H9 (cell line): ENCODE data around the gene CTNNA1. TPM values are rescaled to one million over a fixed set of nuclear protein-coding genes. Genes with fewer than 3 reads are reported as not detected.

Source experiments
- DNase-seq: peaks from one replicate; pipeline ENCODE4 v3.0.0-alpha.2; 2017
- H2AFZ ChIP-seq: one replicate; pipeline ENCODE4 v1.6.1; 2013; ENCODE audit warnings: mild to moderate bottlenecking, low read length, control low read depth, moderate library complexity
- H2AK5ac ChIP-seq: 2 replicates; pipeline ENCODE4 v1.6.1; 2013; ENCODE audit warnings: low read length, control low read depth, mixed read lengths; ENCODE audit not compliant: insufficient read length
- H2BK120ac ChIP-seq: one replicate; pipeline ENCODE4 v1.6.1; 2013; ENCODE audit warnings: low read depth, mild to moderate bottlenecking, low read length, control low read depth, inconsistent platforms; ENCODE audit not compliant: poor library complexity, severe bottlenecking
- H2BK12ac ChIP-seq: 2 replicates; pipeline ENCODE4 v1.6.1; 2013; ENCODE audit warnings: low read length, control low read depth, mixed read lengths, low read depth; ENCODE audit not compliant: insufficient read length
- H2BK15ac ChIP-seq: 2 replicates; pipeline ENCODE4 v1.6.1; 2013; ENCODE audit warnings: low read depth, low read length, control low read depth
- H2BK20ac ChIP-seq: one replicate; pipeline ENCODE4 v1.6.1; 2013; ENCODE audit warnings: low read depth, mild to moderate bottlenecking, low read length, control low read depth, inconsistent platforms; ENCODE audit not compliant: poor library complexity, severe bottlenecking
- H2BK5ac ChIP-seq: 2 replicates; pipeline ENCODE4 v1.6.1; 2013; ENCODE audit warnings: low read length, control low read depth, mixed read lengths; ENCODE audit not compliant: insufficient read length
- H3K14ac ChIP-seq: 2 replicates; pipeline ENCODE4 v1.6.1; 2013; ENCODE audit warnings: low read length, control low read depth; ENCODE audit not compliant: insufficient read depth
- H3K18ac ChIP-seq: 2 replicates; pipeline ENCODE4 v1.6.1; 2013; ENCODE audit warnings: low read depth, mild to moderate bottlenecking, mixed read lengths, low read length, control low read depth; ENCODE audit not compliant: insufficient read length
- H3K23ac ChIP-seq: 2 replicates; pipeline ENCODE4 v1.6.1; 2013; ENCODE audit warnings: low read length, control low read depth, mixed read lengths, low read depth; ENCODE audit not compliant: insufficient read length
- H3K23me2 ChIP-seq: 2 replicates; pipeline ENCODE4 v1.6.1; 2013; ENCODE audit warnings: low read depth, mild to moderate bottlenecking, mixed read lengths, low read length, control low read depth; ENCODE audit not compliant: insufficient read length, poor library complexity, severe bottlenecking
- H3K27ac ChIP-seq: 2 replicates; pipeline ENCODE4 v1.5.1; 2013; ENCODE audit warnings: low read length, control low read depth, mixed read lengths, low read depth; ENCODE audit not compliant: insufficient read length
- H3K27me3 ChIP-seq: 2 replicates; pipeline ENCODE4 v1.6.1; 2013; ENCODE audit warnings: low read length, control low read depth, inconsistent platforms; ENCODE audit not compliant: insufficient read depth
- H3K4ac ChIP-seq: 2 replicates; pipeline ENCODE4 v1.6.1; 2013; ENCODE audit warnings: low read depth, mild to moderate bottlenecking, control low read depth, inconsistent platforms, low read length, moderate library complexity
- H3K4me1 ChIP-seq: 2 replicates; pipeline ENCODE4 v1.6.1; 2013; ENCODE audit warnings: low read length, control low read depth, inconsistent platforms; ENCODE audit not compliant: insufficient read depth
- H3K4me2 ChIP-seq: 2 replicates; pipeline ENCODE4 v1.6.1; 2013; ENCODE audit warnings: low read length, control low read depth, mixed read lengths; ENCODE audit not compliant: insufficient read length, insufficient read depth
- H3K56ac ChIP-seq: 2 replicates; pipeline ENCODE4 v1.6.1; 2013; ENCODE audit warnings: low read depth, mild to moderate bottlenecking, mixed read lengths, low read length, control low read depth; ENCODE audit not compliant: insufficient read length
- H3K79me1 ChIP-seq: 2 replicates; pipeline ENCODE4 v1.6.1; 2013; ENCODE audit warnings: low read depth, mild to moderate bottlenecking, moderate library complexity, low read length, control low read depth, inconsistent platforms; ENCODE audit not compliant: insufficient read depth, poor library complexity, severe bottlenecking
- H3K79me2 ChIP-seq: 2 replicates; pipeline ENCODE4 v1.6.1; 2013; ENCODE audit warnings: low read length, control low read depth, inconsistent platforms; ENCODE audit not compliant: insufficient read depth
- H3K9ac ChIP-seq: 2 replicates; pipeline ENCODE4 v1.6.1; 2013; ENCODE audit warnings: low read length, control low read depth, mixed read lengths; ENCODE audit not compliant: insufficient read length; ENCODE audit errors: extremely low read depth
- H3K9me3 ChIP-seq: one replicate; pipeline ENCODE4 v1.6.1; 2013; ENCODE audit warnings: low read depth, low read length, inconsistent platforms; ENCODE audit not compliant: control insufficient read depth
- H3T11ph ChIP-seq: one replicate; pipeline ENCODE4 v1.6.1; 2013; ENCODE audit warnings: mild to moderate bottlenecking, low read length, control low read depth, inconsistent platforms
- H4K20me1 ChIP-seq: one replicate; pipeline ENCODE4 v1.6.1; 2013; ENCODE audit not compliant: control insufficient read depth, insufficient read length, insufficient read depth
- H4K5ac ChIP-seq: 2 replicates; pipeline ENCODE4 v1.6.1; 2013; ENCODE audit warnings: low read depth, mild to moderate bottlenecking, mixed read lengths, low read length, control low read depth; ENCODE audit not compliant: insufficient read length
- H4K8ac ChIP-seq: replicated peaks from 2 replicates; pipeline ENCODE4 v1.6.1; 2013; ENCODE audit warnings: low read length, control low read depth, mixed read lengths, low read depth; ENCODE audit not compliant: insufficient read length
- H4K91ac ChIP-seq: 2 replicates; pipeline ENCODE4 v1.6.1; 2013; ENCODE audit warnings: low read depth, mild to moderate bottlenecking, moderate library complexity, mixed read lengths, low read length, control low read depth; ENCODE audit not compliant: insufficient read length
- H3K27ac Mint-ChIP-seq, 3 experiments: 2 replicates in 2 of 3; 3 replicates in 1 of 3; pipeline ENCODE4 v1.8.0; 2020 to 2021; ENCODE audit warnings: mixed read lengths in 3 of 3, mild to moderate bottlenecking in 1 of 3, moderate library complexity in 1 of 3
- H3K27me3 Mint-ChIP-seq: 2 replicates; pipeline ENCODE4 v1.8.0; 2021; ENCODE audit warnings: low read depth, mild to moderate bottlenecking, moderate library complexity, mixed read lengths
- H3K36me3 Mint-ChIP-seq, 3 experiments: 2 replicates in 2 of 3; 3 replicates in 1 of 3; pipeline ENCODE4 v1.8.0; 2020 to 2021; ENCODE audit warnings: low read depth in 3 of 3, mixed read lengths in 3 of 3; ENCODE audit not compliant: insufficient read depth in 1 of 3
- H3K4me1 Mint-ChIP-seq, 2 experiments: 2 replicates each; pipeline ENCODE4 v1.8.0; 2020; ENCODE audit warnings: mixed read lengths in 2 of 2
- H3K4me3 Mint-ChIP-seq, 2 experiments: 2 replicates in 1 of 2; 3 replicates in 1 of 2; pipeline ENCODE4 v1.8.0; 2020 to 2021; ENCODE audit warnings: mild to moderate bottlenecking in 2 of 2, mixed read lengths in 2 of 2, moderate library complexity in 1 of 2
- H3K9me3 Mint-ChIP-seq, 2 experiments: 2 replicates in 1 of 2; 3 replicates in 1 of 2; pipeline ENCODE4 v1.8.0; 2020; ENCODE audit warnings: mild to moderate bottlenecking in 2 of 2, mixed read lengths in 2 of 2, moderate library complexity in 1 of 2
- CTCF ChIP-seq: fragments of 200-600 bp; sonication (generic); conservative IDR thresholded peaks from 3 replicates; pipeline ENCODE4 v1.8.0; 2021; ENCODE audit warnings: antibody characterized with exemption, mild to moderate bottlenecking
- WGBS: extraction: QIAGEN DNeasy Blood & Tissue Kit; methylation state at CpG from one replicate; pipeline ENCODE4 v1.1.7; 2013; ENCODE audit warnings: missing lambda C conversion rate, low lambda C conversion rate, mixed read lengths; ENCODE audit not compliant: insufficient read length; ENCODE audit errors: extremely low coverage; 5-methylcytosine and 5-hydroxymethylcytosine counted together
- total RNA-seq: library from RNA; stranded (reverse); gene quantifications from 2 replicates; pipeline ENCODE4 v1.2.1, GENCODE V29; 2021

Gene CTNNA1
- total RNA-seq, 1 experiment from 2014 or later: 354 TPM

DNA sequence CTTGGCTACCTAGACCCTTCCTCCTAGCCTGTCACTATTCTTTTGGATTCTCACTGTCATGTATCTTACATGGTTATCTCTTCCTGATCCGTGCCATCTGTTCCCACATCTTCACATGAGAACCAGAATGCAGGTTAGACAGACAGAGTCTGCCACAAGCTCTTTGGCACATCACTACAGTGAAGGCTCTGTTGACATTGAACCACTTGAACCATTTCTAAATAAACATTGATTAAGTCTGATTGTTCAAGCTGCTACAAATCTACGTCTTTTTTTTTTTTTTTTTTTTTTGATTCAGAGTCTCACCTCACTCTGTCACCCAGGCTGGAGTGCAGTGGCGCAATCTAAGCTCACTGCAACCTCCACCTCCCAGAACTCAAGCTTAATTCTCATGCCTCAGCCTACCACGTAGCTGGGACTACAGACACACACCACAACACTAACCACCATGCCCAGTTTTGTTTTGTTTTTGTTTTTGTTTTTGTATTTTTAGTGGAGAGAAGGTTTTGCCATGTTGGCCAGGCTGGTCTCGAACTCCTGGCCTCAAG lies 207.0 kb downstream of the CTNNA1 start:
- H2BK12ac ChIP-seq: no peak overlapping the region
- no peaks in the 10 kb centered on the region for H3K36me3 Mint-ChIP-seq
- no peaks in the 10 kb centered on the region for H3K27me3 ChIP-seq
- no peak overlapping the region for H2BK120ac ChIP-seq
- H3K4me3 Mint-ChIP-seq: no peak overlapping the region
- H4K20me1 ChIP-seq: no peaks in the 10 kb centered on the region
- H2BK20ac ChIP-seq: no peak overlapping the region
- H2AK5ac ChIP-seq: no peak overlapping the region
- H2AFZ ChIP-seq: no peak overlapping the region
- H3T11ph ChIP-seq: no peak overlapping the region
- H3K9me3 ChIP-seq: no peaks in the 10 kb centered on the region
- H3K14ac ChIP-seq: no peak overlapping the region
- no CpG with 5 or more reads among the region's 5 CpGs for WGBS
- no peak overlapping the region for H4K8ac ChIP-seq
- H3K23me2 ChIP-seq: no peaks in the 10 kb centered on the region
- peaks cover 5% of the 10 kb centered on the region; the same call in 1 of the 2 replicates for H3K4me1 ChIP-seq
- no peaks in the 10 kb centered on the region for H3K9me3 Mint-ChIP-seq
- no peak overlapping the region for H2BK15ac ChIP-seq
- no peak overlapping the region for H4K91ac ChIP-seq
- no peaks in the 10 kb centered on the region; the same call in 1 of the 2 replicates for H3K27me3 Mint-ChIP-seq
- no peak overlapping the region for H4K5ac ChIP-seq
- no peak overlapping the region for H3K4me2 ChIP-seq
- H3K4me1 Mint-ChIP-seq: peaks cover 31 to 48% of the 10 kb centered on the region in 2 experiments
- H3K79me2 ChIP-seq: no peaks in the 10 kb centered on the region
- no peak overlapping the region for H3K27ac ChIP-seq
- no peak overlapping the region for H3K4ac ChIP-seq
- H3K9ac ChIP-seq: no peak overlapping the region
- H3K23ac ChIP-seq: no peak overlapping the region
- H3K27ac Mint-ChIP-seq: no peak overlapping the region
- H2BK5ac ChIP-seq: no peak overlapping the region
- H3K56ac ChIP-seq: no peak overlapping the region
- TF ChIP-seq CTCF: no peak
- H3K79me1 ChIP-seq: no peaks in the 10 kb centered on the region
- no peak overlapping the region for H3K18ac ChIP-seq
- DNase-seq: no peak
